Activated CD4-positive, CD25-positive, alpha-beta regulatory T cell treated with anti-CD3 and anti-CD28 coated beads, Interleukin-2, amount 50 U/mL, for 24 hours (primary cell): Measurements from ENCODE around the gene UTY.

Experiments
- ATAC-seq, 2 donors: fragments of 150-1000 bp; cut with Tn5 transposase; one replicate each; pipeline ENCODE4 v1.10.0; 2021; ENCODE audit warnings: mild to moderate bottlenecking in 1 of 2, moderate library complexity in 1 of 2

UTY gene

GRCh38 chrY:13479828-13480227 is at the start of gene UTY:
Gene UTY, minus strand, starts transcription at chrY:13480033. Its CDS starts 368 bp downstream, at chrY:13479665.
- ATAC-seq = peak; percentile 84 to 91

GRCh38 chrY:13520474-13520873 is 40.6 kb upstream of the UTY start:
- ATAC-seq = no peak

GRCh38 chrY:13501215-13501614 is 21.4 kb upstream of the UTY start:
- no peak for ATAC-seq

GRCh38 chrY:13493737-13494136 is 13.9 kb upstream of the UTY start:
- ATAC-seq = no peak

GRCh38 chrY:13492408-13492807 is 12.6 kb upstream of the UTY start:
- ATAC-seq = no peak

GRCh38 chrY:13488738-13489137 is 8.9 kb upstream of the UTY start:
- ATAC-seq = no peak

- peak; percentile 28 to 34 for ATAC-seq
Measured at GRCh38 chrY:13479121-13479711, 617 bp downstream of the UTY start.

- peak in 1 of 2 donors; percentile 26 for ATAC-seq
Measured at GRCh38 chrY:13478126-13478785, 1.6 kb downstream of the UTY start.

- ATAC-seq = peak; percentile 67 to 70
Measured at GRCh38 chrY:13474997-13475396, 4.8 kb downstream of the UTY start.

GRCh38 chrY:13451572-13451971 is 28.3 kb downstream of the UTY start:
- no peak for ATAC-seq

- no peak for ATAC-seq
Measured at GRCh38 chrY:13450596-13451130, 29.2 kb downstream of the UTY start.

- ATAC-seq = no peak
Measured at GRCh38 chrY:13445566-13445965, 34.3 kb downstream of the UTY start.

GRCh38 chrY:13443146-13443545 is 36.7 kb downstream of the UTY start:
- no peak for ATAC-seq

GRCh38 chrY:13440811-13441210 is 39.0 kb downstream of the UTY start:
- ATAC-seq = no peak

- ATAC-seq = peak; percentile 97
Measured at GRCh38 chrY:13435968-13436937, 43.6 kb downstream of the UTY start.

GRCh38 chrY:13435206-13435967 is 44.4 kb downstream of the UTY start:
- ATAC-seq = no peak

GRCh38 chrY:13432293-13433025 is 47.4 kb downstream of the UTY start:
- no peak for ATAC-seq

- no peak for ATAC-seq
Measured at GRCh38 chrY:13429551-13429950, 50.3 kb downstream of the UTY start.

- no peak for ATAC-seq
Measured at GRCh38 chrY:13423281-13423732, 56.5 kb downstream of the UTY start.

- ATAC-seq = no peak
Measured at GRCh38 chrY:13416869-13417661, 62.8 kb downstream of the UTY start.

GRCh38 chrY:13415556-13415955 is 64.3 kb downstream of the UTY start:
- ATAC-seq = no peak
